Adrenal gland (tissue), 5 donors: ENCODE results near the gene NAPSA.

Source experiments
- CTCF ChIP-seq, 6 experiments: fragments of 450-650 bp in 4 of 6; fragments of 200-600 bp in 2 of 6; sonication (generic) in 1 of 6; IDR thresholded peaks; 1 replicate in 5 of 6; 2 replicates in 1 of 6; pipeline versions ENCODE4 v1.5.1 to v1.8.0; 2016 to 2021; ENCODE audit warnings: antibody characterized with exemption in 6 of 6, mild to moderate bottlenecking in 2 of 6, moderate library complexity in 1 of 6
- POLR2A ChIP-seq, 2 donors: fragments of 450-650 bp; IDR thresholded peaks; one replicate each; pipeline ENCODE4 v1.6.1; 2017; ENCODE audit warnings: antibody characterized with exemption in 2 of 2, mild to moderate bottlenecking in 2 of 2, moderate library complexity in 1 of 2
- donor health status: DM: no; HTN: no; CAD: no.

DNA sequence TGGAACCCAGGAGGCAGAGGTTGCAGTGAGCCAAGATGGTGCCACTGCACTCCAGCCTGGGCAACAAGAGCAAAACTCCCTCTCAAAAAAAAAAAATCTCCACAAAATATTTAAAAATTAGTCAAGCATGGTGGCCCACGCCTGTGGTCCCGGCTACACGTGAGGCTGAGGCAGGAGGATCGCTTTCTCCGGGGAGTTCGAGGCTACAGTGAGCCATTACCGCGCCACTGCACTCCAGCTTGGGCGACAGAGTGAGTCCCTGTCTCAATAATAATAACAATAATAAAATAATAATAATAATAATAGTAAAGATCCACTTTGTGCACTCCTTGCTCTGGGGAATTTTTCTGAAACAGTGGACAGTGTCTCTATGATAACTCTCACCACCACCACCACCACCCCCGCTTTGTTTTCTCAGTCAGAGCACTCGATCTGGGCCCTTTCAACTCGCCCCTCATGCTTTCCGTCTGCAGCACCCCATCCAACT is 8.7 kb downstream of the NAPSA start:
- no peak for TF ChIP-seq POLR2A (IDR thresholded peaks at IDR 0.05)
- TF ChIP-seq CTCF (IDR thresholded peaks at IDR 0.05) = no peak
